ENCODE measurements around the gene CRIP2. TPM values are rescaled to one million over a fixed set of nuclear protein-coding genes. Genes with fewer than 3 reads are reported as not detected.

CRIP2 gene
- total and polyA plus RNA-seq, 9 of the 15 experiments (the other 6 are each of a cell fraction or from before 2014, with no cell fraction given): 0.18 to 2.0 (median 0.69) TPM; not detected in 1

DNA sequence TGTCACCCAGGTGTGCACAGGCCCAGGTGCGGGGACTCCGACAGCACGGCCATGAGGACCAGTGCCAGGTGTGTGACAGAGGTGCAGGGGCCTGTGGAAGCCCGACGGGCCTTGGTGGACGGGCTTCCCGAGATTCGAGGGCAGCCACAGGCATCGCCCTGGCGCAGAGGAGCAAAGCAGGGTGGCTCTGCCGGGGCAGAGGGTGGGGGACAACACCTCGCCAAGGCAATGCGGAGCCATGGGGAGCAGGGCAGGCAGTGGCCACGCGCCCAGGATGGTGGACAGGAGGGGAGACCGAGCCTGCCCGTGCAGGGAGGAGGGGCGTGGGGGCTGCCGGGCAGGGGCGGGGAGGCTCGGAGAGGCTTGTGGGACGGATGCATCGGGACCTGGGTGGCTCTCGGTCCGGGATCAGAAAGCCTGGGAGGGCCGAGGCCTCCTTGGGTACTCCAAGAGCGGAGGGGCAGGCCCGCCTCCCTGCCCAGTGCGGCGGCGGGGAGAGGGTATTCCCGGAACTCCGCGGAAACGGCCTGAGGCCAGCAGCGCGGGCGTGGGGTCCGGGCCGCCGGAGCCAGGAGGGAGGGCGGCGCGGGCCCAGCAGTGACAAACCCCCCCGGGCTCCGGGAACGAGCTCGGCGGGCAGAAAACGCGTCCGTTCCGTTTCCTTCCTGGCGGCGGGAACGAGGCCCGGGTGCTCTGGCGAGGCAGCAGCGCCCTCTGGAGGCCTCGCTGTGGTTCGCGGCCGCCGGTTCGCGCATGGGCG is 53.4 kb downstream of the CRIP2 start (continued):
- TF ChIP-seq MTA1 (IDR thresholded peaks at IDR 0.05; ENCODE audit: borderline replicate concordance) (no peak), CREM (IDR thresholded peaks at IDR 0.05; ENCODE audit: low read depth) (peak; percentile 58), HNRNPL (IDR thresholded peaks at IDR 0.05; ENCODE audit: low read depth, low read length) (0 out of 2 replicates have a peak, but pooled peaks have one; percentile 41), ILK (tag; IDR thresholded peaks at IDR 0.05; ENCODE audit: borderline replicate concordance, low read depth) (no peak), ZBTB11 (CRISPR knock-in tag; IDR thresholded peaks at IDR 0.05) (peak in 1 of 3 experiments; percentile 68; a peak in 2 of 6 replicates), YY1 (IDR thresholded peaks at IDR 0.05; ENCODE audit: borderline replicate concordance in 1 of 3, control insufficient read depth in 1 of 3, extremely low read depth in 1 of 3, insufficient read depth in 3 of 3, insufficient read length in 1 of 3, insufficient replicate concordance in 2 of 3, low read depth in 1 of 3, low read length in 2 of 3) (no peak), NCOA2 (IDR thresholded peaks at IDR 0.05; ENCODE audit: partially characterized antibody in 2 of 2) (no peak), PHF8 (IDR thresholded peaks at IDR 0.05; ENCODE audit: borderline replicate concordance, low read length) (peak; percentile 48; the same call in 1 of the 2 replicates), CXXC5 (CRISPR knock-in tag; IDR thresholded peaks at IDR 0.05) (peak; percentile 76), SIN3B (IDR thresholded peaks at IDR 0.05; ENCODE audit: low read depth) (peak; percentile 44; the same call in 1 of the 2 replicates), MAZ (CRISPR knock-in tag; conservative IDR thresholded peaks at IDR 0.05 in 1 of 2, IDR thresholded peaks at IDR 0.05 in 1 of 2) (peak; percentile 51 to 62), MYC (IDR thresholded peaks at IDR 0.05; ENCODE audit: low read depth, low read length) (peak; percentile 42; the same call in 1 of the 2 replicates), MYC (CRISPR knock-in tag; IDR thresholded peaks at IDR 0.05; ENCODE audit: borderline replicate concordance, low read depth) (no peak)
- TF ChIP-seq, protein P1, sequence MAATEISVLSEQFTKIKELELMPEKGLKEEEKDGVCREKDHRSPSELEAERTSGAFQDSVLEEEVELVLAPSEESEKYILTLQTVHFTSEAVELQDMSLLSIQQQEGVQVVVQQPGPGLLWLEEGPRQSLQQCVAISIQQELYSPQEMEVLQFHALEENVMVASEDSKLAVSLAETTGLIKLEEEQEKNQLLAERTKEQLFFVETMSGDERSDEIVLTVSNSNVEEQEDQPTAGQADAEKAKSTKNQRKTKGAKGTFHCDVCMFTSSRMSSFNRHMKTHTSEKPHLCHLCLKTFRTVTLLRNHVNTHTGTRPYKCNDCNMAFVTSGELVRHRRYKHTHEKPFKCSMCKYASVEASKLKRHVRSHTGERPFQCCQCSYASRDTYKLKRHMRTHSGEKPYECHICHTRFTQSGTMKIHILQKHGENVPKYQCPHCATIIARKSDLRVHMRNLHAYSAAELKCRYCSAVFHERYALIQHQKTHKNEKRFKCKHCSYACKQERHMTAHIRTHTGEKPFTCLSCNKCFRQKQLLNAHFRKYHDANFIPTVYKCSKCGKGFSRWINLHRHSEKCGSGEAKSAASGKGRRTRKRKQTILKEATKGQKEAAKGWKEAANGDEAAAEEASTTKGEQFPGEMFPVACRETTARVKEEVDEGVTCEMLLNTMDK (IDR thresholded peaks at IDR 0.05; ENCODE audit: borderline replicate concordance, insufficient read depth, low read depth, low read length, poor library complexity, severe bottlenecking): peak; percentile 20
- TF ChIP-seq, protein P2, sequence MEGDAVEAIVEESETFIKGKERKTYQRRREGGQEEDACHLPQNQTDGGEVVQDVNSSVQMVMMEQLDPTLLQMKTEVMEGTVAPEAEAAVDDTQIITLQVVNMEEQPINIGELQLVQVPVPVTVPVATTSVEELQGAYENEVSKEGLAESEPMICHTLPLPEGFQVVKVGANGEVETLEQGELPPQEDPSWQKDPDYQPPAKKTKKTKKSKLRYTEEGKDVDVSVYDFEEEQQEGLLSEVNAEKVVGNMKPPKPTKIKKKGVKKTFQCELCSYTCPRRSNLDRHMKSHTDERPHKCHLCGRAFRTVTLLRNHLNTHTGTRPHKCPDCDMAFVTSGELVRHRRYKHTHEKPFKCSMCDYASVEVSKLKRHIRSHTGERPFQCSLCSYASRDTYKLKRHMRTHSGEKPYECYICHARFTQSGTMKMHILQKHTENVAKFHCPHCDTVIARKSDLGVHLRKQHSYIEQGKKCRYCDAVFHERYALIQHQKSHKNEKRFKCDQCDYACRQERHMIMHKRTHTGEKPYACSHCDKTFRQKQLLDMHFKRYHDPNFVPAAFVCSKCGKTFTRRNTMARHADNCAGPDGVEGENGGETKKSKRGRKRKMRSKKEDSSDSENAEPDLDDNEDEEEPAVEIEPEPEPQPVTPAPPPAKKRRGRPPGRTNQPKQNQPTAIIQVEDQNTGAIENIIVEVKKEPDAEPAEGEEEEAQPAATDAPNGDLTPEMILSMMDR (IDR thresholded peaks at IDR 0.05 in 2 of 3, conservative IDR thresholded peaks at IDR 0.05 in 1 of 3; ENCODE audit: insufficient read depth in 2 of 3, low read depth in 1 of 3, low read length in 3 of 3): peak; percentile 62 to 92 (median 78)
